HFF-Myc (cell line): ENCODE measurements around the gene PPM1J.

Experiments used
- DNase-seq: peaks from one replicate; pipeline ENCODE4 v3.0.0-alpha.2; 2011; ENCODE audit warnings: low read depth; ENCODE audit errors: extremely low read depth
- H3K4me3 ChIP-seq: replicated peaks from 2 replicates; pipeline ENCODE4 v1.5.1; 2011; ENCODE audit warnings: low read depth, mild to moderate bottlenecking, control low read depth, low read length
- CTCF ChIP-seq: IDR thresholded peaks from 2 replicates; pipeline ENCODE4 v1.5.1; 2012; ENCODE audit warnings: mild to moderate bottlenecking, low read depth, low read length, control low read depth; ENCODE audit errors: missing control alignments

The PPM1J gene

GRCh38 chr1:112694363-112694929 is 20.7 kb downstream of the PPM1J start:
- TF ChIP-seq CTCF: no peak
- H3K4me3 ChIP-seq: no peak overlapping the region
- no peak for DNase-seq

- TF ChIP-seq CTCF: no peak
Observed at GRCh38 chr1:112693821-112694220, 21.3 kb downstream of the PPM1J start.

GRCh38 chr1:112692681-112693080 is 22.5 kb downstream of the PPM1J start:
- TF ChIP-seq CTCF: no peak
- DNase-seq: no peak
- H3K4me3 ChIP-seq: no peak overlapping the region

More at GRCh38 chr1:112693821-112694220, 21.3 kb downstream of the PPM1J start:
- DNase-seq: no peak
- H3K4me3 ChIP-seq: no peak overlapping the region

- no peak for TF ChIP-seq CTCF
- H3K4me3 ChIP-seq: no peak overlapping the region
- DNase-seq: no peak
Observed at GRCh38 chr1:112689842-112690237, 25.3 kb downstream of the PPM1J start.

GRCh38 chr1:112689196-112689841 is 25.8 kb downstream of the PPM1J start:
- no peak for TF ChIP-seq CTCF
- DNase-seq: no peak
- H3K4me3 ChIP-seq: no peak overlapping the region

GRCh38 chr1:112688781-112689193 is 26.3 kb downstream of the PPM1J start:
- no peak for TF ChIP-seq CTCF
- H3K4me3 ChIP-seq: no peak overlapping the region
- no peak for DNase-seq
